HCT116 (cell line): ENCODE measurements around the gene ADNP2. TPM values are rescaled to one million over a fixed set of nuclear protein-coding genes. Genes with fewer than 3 reads are reported as not detected.

ENCODE experiments used
- ATAC-seq: fragments of 200-7000 bp; cut with Tn5 transposase; 2 replicates; pipeline ENCODE4 v1.9.1; 2020; ENCODE audit warnings: mild to moderate bottlenecking, moderate library complexity
- BruUV-seq: library from RNA; stranded (reverse); fragments of 400-500 nt; replicated peaks from 2 replicates; lab custom pipeline; 2021; lab: Mats Ljungman, UMichigan
- CTCF ChIA-PET: fragments of 300-600 bp; sonication (Branson Sonifier 250); formaldehyde crosslinking; loops from one replicate; lab custom pipeline; 2021; ENCODE audit warnings: antibody characterized with exemption; lab: Charles Lee
- POLR2A ChIA-PET: fragments of 300-600, 350-600 bp; sonication (Branson Sonifier 250); formaldehyde crosslinking; loops from one replicate; lab custom pipeline; 2021; ENCODE audit warnings: antibody characterized with exemption; lab: Charles Lee
- RAD21 ChIA-PET, 2 experiments: fragments of 300-600 bp; sonication (Branson Sonifier 250); formaldehyde crosslinking; loops; one replicate each; lab custom pipeline; 2023; ENCODE audit warnings: low total read pairs in 2 of 2; ENCODE audit not compliant: uncharacterized antibody in 2 of 2, unreplicated experiment in 2 of 2, low non-redundant PET in 1 of 2; lab: Charles Lee
- DNase-seq: peaks from one replicate; pipeline ENCODE4 v3.0.0-alpha.2; 2010; ENCODE audit warnings: low read depth, low spot score
- H2AFZ ChIP-seq: fragments of 200-600 bp; shearing (Covaris generic), sonication (generic); 2 replicates; pipeline ENCODE4 v1.6.1; 2017; ENCODE audit warnings: low read depth, mixed run types, mixed read lengths, antibody characterized with exemption, low read length; ENCODE audit not compliant: poor library complexity, severe bottlenecking
- H3K27ac ChIP-seq: 2 replicates; pipeline ENCODE4 v1.5.1; 2012; ENCODE audit warnings: low read depth, low read length
- H3K27me3 ChIP-seq: fragments of 200-600 bp; sonication (generic); 2 replicates; pipeline ENCODE4 v1.6.1; 2016; ENCODE audit warnings: mixed run types, low read length, mixed read lengths; ENCODE audit not compliant: insufficient read depth
- H3K36me3 ChIP-seq, 2 experiments: fragments of 200-500 bp in 1 of 2; fragments of 200-600 bp in 1 of 2; sonication (Bioruptor generic) in 1 of 2; sonication (generic) in 1 of 2; 2 replicates each; pipeline versions ENCODE4 v1.5.1 to v1.6.1; 2014 to 2016; ENCODE audit warnings: low read length in 2 of 2, inconsistent platforms in 1 of 2, mixed read lengths in 1 of 2, mixed run types in 1 of 2; ENCODE audit not compliant: insufficient read depth in 2 of 2, control insufficient read depth in 1 of 2
- H3K4me1 ChIP-seq, 2 experiments: fragments of 200-600 bp in 1 of 2; sonication (generic) in 1 of 2; 2 replicates each; pipeline versions ENCODE4 v1.5.1 to v1.6.1; 2012 to 2017; ENCODE audit warnings: low read length in 2 of 2, inconsistent platforms in 1 of 2, mild to moderate bottlenecking in 1 of 2, mixed read lengths in 1 of 2, mixed run types in 1 of 2, moderate library complexity in 1 of 2; ENCODE audit not compliant: insufficient read depth in 2 of 2, control insufficient read depth in 1 of 2
- H3K4me2 ChIP-seq: fragments of 200-600 bp; sonication (generic); 2 replicates; pipeline ENCODE4 v1.6.1; 2017; ENCODE audit warnings: mixed run types, low read length, mixed read lengths
- H3K4me3 ChIP-seq, 2 experiments: fragments of 200-600 bp in 1 of 2; sonication (generic) in 1 of 2; replicated peaks in 1 of 2; 2 replicates each; pipeline ENCODE4 v1.5.1; 2011 to 2016; ENCODE audit warnings: low read length in 2 of 2, control low read depth in 1 of 2, low read depth in 1 of 2, mild to moderate bottlenecking in 1 of 2, mixed read lengths in 1 of 2, mixed run types in 1 of 2
- H3K79me2 ChIP-seq: fragments of 200-600 bp; sonication (generic); 2 replicates; pipeline ENCODE4 v1.6.1; 2017; ENCODE audit warnings: mild to moderate bottlenecking, mixed run types, low read length, moderate library complexity, mixed read lengths; ENCODE audit not compliant: insufficient read depth
- H3K9ac ChIP-seq: fragments of 200-600 bp; sonication (generic); 2 replicates; pipeline ENCODE4 v1.6.1; 2016; ENCODE audit warnings: low read length, mixed read lengths
- H3K9me2 ChIP-seq: fragments of 200-600 bp; sonication (generic), shearing (Covaris generic); 2 replicates; pipeline ENCODE4 v1.6.1; 2017; ENCODE audit warnings: mixed run types, mild to moderate bottlenecking, moderate library complexity; ENCODE audit not compliant: insufficient read depth
- H3K9me3 ChIP-seq, 2 experiments: fragments of 200-500 bp in 1 of 2; fragments of 200-600 bp in 1 of 2; sonication (Bioruptor generic) in 1 of 2; sonication (generic) in 1 of 2; 2 replicates each; pipeline ENCODE4 v1.6.1; 2014 to 2017; ENCODE audit warnings: low read length in 2 of 2, mixed read lengths in 2 of 2, inconsistent platforms in 1 of 2, low read depth in 1 of 2, mild to moderate bottlenecking in 1 of 2, mixed run types in 1 of 2, moderate library complexity in 1 of 2; ENCODE audit not compliant: control insufficient read depth in 1 of 2, insufficient read depth in 1 of 2
- H4K20me1 ChIP-seq: fragments of 200-600 bp; sonication (generic), shearing (Covaris generic); 2 replicates; pipeline ENCODE4 v1.6.1; 2017; ENCODE audit warnings: mixed run types, mild to moderate bottlenecking, moderate library complexity; ENCODE audit not compliant: insufficient read depth
- ATF3 ChIP-seq: IDR thresholded peaks from 2 replicates; pipeline ENCODE4 v1.6.1; 2012
- CBX3 ChIP-seq: IDR thresholded peaks from 2 replicates; pipeline ENCODE4 v1.6.1; 2012; ENCODE audit warnings: low read depth
- CEBPB ChIP-seq: IDR thresholded peaks from 2 replicates; pipeline ENCODE4 v1.6.1; 2012; ENCODE audit warnings: low read depth
- CTCF ChIP-seq, 3 experiments: fragments of 200-600 bp in 1 of 3; sonication (generic) in 1 of 3; IDR thresholded peaks in 2 of 3; conservative IDR thresholded peaks in 1 of 3; 2 replicates each; pipeline ENCODE4 v1.5.1; 2012 to 2017; ENCODE audit warnings: low read depth in 2 of 3, low read length in 2 of 3, antibody characterized with exemption in 1 of 3, borderline replicate concordance in 1 of 3, control low read depth in 1 of 3, mild to moderate bottlenecking in 1 of 3, mixed read lengths in 1 of 3, mixed run types in 1 of 3, moderate library complexity in 1 of 3; ENCODE audit not compliant: insufficient read depth in 1 of 3
- EGR1 ChIP-seq: IDR thresholded peaks from 2 replicates; pipeline ENCODE4 v1.6.1; 2012; ENCODE audit warnings: low read depth
- EZH2 ChIP-seq: fragments of 200-600 bp; sonication (generic); IDR thresholded peaks from 2 replicates; pipeline ENCODE4 v1.6.1; 2017; ENCODE audit warnings: antibody characterized with exemption, mixed run types
- FOSL1 ChIP-seq: IDR thresholded peaks from 2 replicates; pipeline ENCODE4 v1.6.1; 2012; ENCODE audit warnings: low read depth
- MAX ChIP-seq: IDR thresholded peaks from 2 replicates; pipeline ENCODE4 v1.6.1; 2012
- POLR2A ChIP-seq: IDR thresholded peaks from 2 replicates; pipeline ENCODE4 v1.7.0; 2011; ENCODE audit warnings: borderline replicate concordance; ENCODE audit not compliant: insufficient read depth, insufficient read length; ENCODE audit errors: extremely low read depth
- SP1 ChIP-seq: IDR thresholded peaks from 2 replicates; pipeline ENCODE4 v1.6.1; 2012; ENCODE audit warnings: low read depth
- SRF ChIP-seq: IDR thresholded peaks from 2 replicates; pipeline ENCODE4 v1.6.1; 2012; ENCODE audit warnings: low read depth
- TCF7L2 ChIP-seq: IDR thresholded peaks from 2 replicates; pipeline ENCODE4 v1.7.0; 2011; ENCODE audit warnings: borderline replicate concordance, inconsistent platforms; ENCODE audit not compliant: insufficient read depth, insufficient read length; ENCODE audit errors: extremely low read depth
- ZBTB33 ChIP-seq: IDR thresholded peaks from 2 replicates; pipeline ENCODE4 v1.6.1; 2011; ENCODE audit warnings: mild to moderate bottlenecking, low read length, moderate library complexity; ENCODE audit not compliant: insufficient replicate concordance; ENCODE audit errors: extremely low read depth
- ZNF274 ChIP-seq: fragments of 200-500 bp; sonication (Bioruptor generic); IDR thresholded peaks from 2 replicates; pipeline ENCODE4 v1.6.1; 2014; ENCODE audit warnings: mild to moderate bottlenecking, low read depth, low read length, inconsistent platforms
- intact Hi-C: fragments of 100-400 bp; cut with micrococcal nuclease; formaldehyde crosslinking; loops from 2 replicates; pipeline ENCODE4 v1.10.0; 2022
- total RNA-seq: library from RNA; stranded (reverse); gene quantifications from one replicate; pipeline ENCODE4 v1.2.1, GENCODE V29; 2021; ENCODE audit not compliant: unreplicated experiment

The ADNP2 gene
- total RNA-seq, 1 experiment from 2014 or later: 45.4 TPM

GRCh38 chr18:80172056-80172455 is 63.0 kb downstream of the ADNP2 start:
- TF ChIP-seq CEBPB (no peak), SP1 (no peak), ZBTB33 (no peak), FOSL1 (no peak), POLR2A (no peak), EGR1 (no peak)
- no TSS peak for BruUV-seq

GRCh38 chr18:80173060-80173459 is 64.0 kb downstream of the ADNP2 start:
- Histone ChIP-seq H3K4me3 (no peak overlapping the region), H3K27me3 (no peaks in the 10 kb centered on the region), H3K9ac (no peak overlapping the region), H3K9me2 (no peaks in the 10 kb centered on the region), H3K27ac (no peak overlapping the region), H4K20me1 (no peaks in the 10 kb centered on the region), H3K9me3 (no peaks in the 10 kb centered on the region), H3K4me2 (no peak overlapping the region), H3K4me1 (no peaks in the 10 kb centered on the region), H3K36me3 (no peaks in the 10 kb centered on the region), H3K79me2 (no peaks in the 10 kb centered on the region), H2AFZ (no peak overlapping the region)
- ChIA-PET CTCF (no interaction called here), RAD21 (no interaction called here), POLR2A (no interaction called here)
- DNase-seq: no peak
- BruUV-seq: no TSS peak
- intact Hi-C loops: no loop called here
- ATAC-seq: no peak
- no peak for TF ChIP-seq FOSL1
- no peak for TF ChIP-seq EGR1
- no peak for TF ChIP-seq TCF7L2
- no peak for TF ChIP-seq EZH2
- TF ChIP-seq SRF: no peak
- no peak for TF ChIP-seq CBX3
- TF ChIP-seq ATF3: no peak
- TF ChIP-seq CTCF (IDR thresholded peaks at IDR 0.05 in 2 of 3, conservative IDR thresholded peaks at IDR 0.05 in 1 of 3; ENCODE audit: borderline replicate concordance in 1 of 3, insufficient read depth in 1 of 3, low read depth in 2 of 3, low read length in 2 of 3): no peak
- no peak for TF ChIP-seq MAX
- no peak for TF ChIP-seq ZBTB33
- no peak for TF ChIP-seq ZNF274

More at GRCh38 chr18:80172056-80172455, 63.0 kb downstream of the ADNP2 start:
- Histone ChIP-seq H4K20me1 (no peaks in the 10 kb centered on the region), H3K4me3 (no peak overlapping the region), H3K9me2 (no peaks in the 10 kb centered on the region), H3K9ac (no peak overlapping the region), H3K9me3 (no peaks in the 10 kb centered on the region), H3K27me3 (no peaks in the 10 kb centered on the region), H3K4me1 (no peaks in the 10 kb centered on the region), H3K4me2 (no peak overlapping the region), H3K36me3 (no peaks in the 10 kb centered on the region), H2AFZ (no peak overlapping the region), H3K27ac (no peak overlapping the region), H3K79me2 (no peaks in the 10 kb centered on the region)
- RAD21 ChIA-PET: no interaction called here
- POLR2A ChIA-PET: no interaction called here
- intact Hi-C loops: no loop called here
- ATAC-seq: no peak
- no peak for DNase-seq
- CTCF ChIA-PET: no interaction called here
